GM21619 (cell line): ENCODE data around the gene HOXB1.
A peak's percentile ranks its signal among the peaks of the same experiment; 100 is the strongest.
"Not testable (repeated sequence)": the region's sequence is repeated elsewhere in the genome, so short reads cannot be mapped to it uniquely, and the experiment has no call there.

Source experiments
- ATAC-seq: cut with Tn5 transposase; IDR thresholded peaks from one replicate; pipeline ENCODE4 v1.9.1; 2021; ENCODE audit not compliant: unreplicated experiment

Gene HOXB1

GRCh38 chr17:48544349-48545021 lies 13.7 kb upstream of the HOXB1 start:
- ATAC-seq = no peak

- no peak for ATAC-seq
Measured at GRCh38 chr17:48543854-48544348, 13.1 kb upstream of the HOXB1 start.

GRCh38 chr17:48543107-48543853 lies 12.5 kb upstream of the HOXB1 start:
- peak; percentile 46 for ATAC-seq

GRCh38 chr17:48542698-48543106 lies 11.9 kb upstream of the HOXB1 start:
- ATAC-seq = no peak

GRCh38 chr17:48542114-48542656 lies 11.4 kb upstream of the HOXB1 start:
- no peak for ATAC-seq

GRCh38 chr17:48541577-48542113 lies 10.8 kb upstream of the HOXB1 start:
- no peak for ATAC-seq

GRCh38 chr17:48541036-48541576 lies 10.3 kb upstream of the HOXB1 start:
- ATAC-seq = no peak

GRCh38 chr17:48540213-48540612 lies 9.4 kb upstream of the HOXB1 start:
- ATAC-seq = no peak

- no peak for ATAC-seq
Measured at GRCh38 chr17:48539177-48539576, 8.4 kb upstream of the HOXB1 start.

- ATAC-seq = no peak
Measured at GRCh38 chr17:48537316-48537715, 6.5 kb upstream of the HOXB1 start.

GRCh38 chr17:48535793-48536559 lies 5.2 kb upstream of the HOXB1 start:
- not testable (repeated sequence) for ATAC-seq

GRCh38 chr17:48532261-48532660 lies 1.4 kb upstream of the HOXB1 start:
- ATAC-seq = no peak

GRCh38 chr17:48530208-48530886 lies 464 bp downstream of the HOXB1 start:
- no peak for ATAC-seq

- ATAC-seq = no peak
Measured at GRCh38 chr17:48529683-48530009, 1.2 kb downstream of the HOXB1 start.

GRCh38 chr17:48528936-48529682 lies 1.7 kb downstream of the HOXB1 start:
- ATAC-seq = no peak

- no peak for ATAC-seq
Measured at GRCh38 chr17:48528153-48528935, 2.5 kb downstream of the HOXB1 start.

- no peak for ATAC-seq
Measured at GRCh38 chr17:48527547-48527932, 3.3 kb downstream of the HOXB1 start.

- no peak for ATAC-seq
Measured at GRCh38 chr17:48526608-48527546, 3.9 kb downstream of the HOXB1 start.
